Gastroesophageal sphincter (tissue), 3 donors: ENCODE data around the gene CELSR3.

Experiments
- POLR2AphosphoS5 ChIP-seq: sonication (generic); formaldehyde crosslinking; IDR thresholded peaks from one replicate; pipeline ENCODE4 v1.6.1; 2017; ENCODE audit warnings: antibody characterized with exemption
- TF ChIP-seq, protein P1 (sequence below), 4 experiments: fragments of 200-600 bp in 2 of 4; fragments of 450-650 bp in 2 of 4; sonication (generic) in 1 of 4; IDR thresholded peaks; one replicate each; pipeline ENCODE4 v1.5.1; 2017 to 2019; ENCODE audit warnings: antibody characterized with exemption in 4 of 4, mild to moderate bottlenecking in 2 of 4, moderate library complexity in 2 of 4

- TF ChIP-seq POLR2AphosphoS5 = no peak
- TF ChIP-seq, protein P1, sequence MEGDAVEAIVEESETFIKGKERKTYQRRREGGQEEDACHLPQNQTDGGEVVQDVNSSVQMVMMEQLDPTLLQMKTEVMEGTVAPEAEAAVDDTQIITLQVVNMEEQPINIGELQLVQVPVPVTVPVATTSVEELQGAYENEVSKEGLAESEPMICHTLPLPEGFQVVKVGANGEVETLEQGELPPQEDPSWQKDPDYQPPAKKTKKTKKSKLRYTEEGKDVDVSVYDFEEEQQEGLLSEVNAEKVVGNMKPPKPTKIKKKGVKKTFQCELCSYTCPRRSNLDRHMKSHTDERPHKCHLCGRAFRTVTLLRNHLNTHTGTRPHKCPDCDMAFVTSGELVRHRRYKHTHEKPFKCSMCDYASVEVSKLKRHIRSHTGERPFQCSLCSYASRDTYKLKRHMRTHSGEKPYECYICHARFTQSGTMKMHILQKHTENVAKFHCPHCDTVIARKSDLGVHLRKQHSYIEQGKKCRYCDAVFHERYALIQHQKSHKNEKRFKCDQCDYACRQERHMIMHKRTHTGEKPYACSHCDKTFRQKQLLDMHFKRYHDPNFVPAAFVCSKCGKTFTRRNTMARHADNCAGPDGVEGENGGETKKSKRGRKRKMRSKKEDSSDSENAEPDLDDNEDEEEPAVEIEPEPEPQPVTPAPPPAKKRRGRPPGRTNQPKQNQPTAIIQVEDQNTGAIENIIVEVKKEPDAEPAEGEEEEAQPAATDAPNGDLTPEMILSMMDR (IDR thresholded peaks at IDR 0.05) = no peak
Observed at GRCh38 chr3:48624767-48625166, 37.9 kb downstream of the CELSR3 start.
